Kidney tubule cell (primary cell): ENCODE data around the gene TRMT10A.
A peak's percentile ranks its signal among the peaks of the same experiment; 100 is the strongest.
"Not testable (repeated sequence)": the region's sequence is repeated elsewhere in the genome, so short reads cannot be mapped to it uniquely, and the experiment has no call there.

ENCODE experiments used
- DNase-seq: peaks from one replicate; pipeline ENCODE4 v3.0.0-alpha.2; 2018; ENCODE audit warnings: low spot score

Gene TRMT10A

GRCh38 chr4:99552872-99553271 lies 11.0 kb downstream of the TRMT10A start:
- no peak for DNase-seq

GRCh38 chr4:99540277-99540939 lies 23.4 kb downstream of the TRMT10A start:
- peak; percentile 78 for DNase-seq

GRCh38 chr4:99537674-99538073 lies 26.2 kb downstream of the TRMT10A start:
- DNase-seq: no peak

- no peak for DNase-seq
These were observed 27.0 kb downstream of the TRMT10A start for GRCh38 chr4:99536848-99537247.

- DNase-seq: no peak
These were observed 27.6 kb downstream of the TRMT10A start for GRCh38 chr4:99536271-99536670.

- not testable (repeated sequence) for DNase-seq
These were observed 29.1 kb downstream of the TRMT10A start for GRCh38 chr4:99534699-99535098.

GRCh38 chr4:99529956-99530355 lies 33.9 kb downstream of the TRMT10A start:
- DNase-seq: no peak

GRCh38 chr4:99529228-99529627 lies 34.6 kb downstream of the TRMT10A start:
- DNase-seq: no peak

GRCh38 chr4:99518601-99519295 lies 45.1 kb downstream of the TRMT10A start:
- DNase-seq: no peak

- no peak for DNase-seq
These were observed 53.1 kb downstream of the TRMT10A start, which contains the start of gene C4orf17 for GRCh38 chr4:99510721-99511120. TSS of gene C4orf17 (plus strand) at chr4:99511021. CDS start at chr4:99513082, 2,061 bp downstream.

GRCh38 chr4:99507762-99508161 lies 56.1 kb downstream of the TRMT10A start:
- peak; percentile 51 for DNase-seq

- no peak for DNase-seq
These were observed 56.5 kb downstream of the TRMT10A start for GRCh38 chr4:99507349-99507748.

GRCh38 chr4:99506781-99507180 lies 57.1 kb downstream of the TRMT10A start:
- peak; percentile 17 for DNase-seq

GRCh38 chr4:99504804-99505502 lies 58.9 kb downstream of the TRMT10A start:
- no peak for DNase-seq
